Panc1 (cell line): ENCODE results near the gene HOXD11. TPM values are rescaled to one million over a fixed set of nuclear protein-coding genes. Genes with fewer than 3 reads are reported as not detected.

Experiments used
- ATAC-seq: fragments of 200-7000 bp; cut with Tn5 transposase; 2 replicates; pipeline ENCODE4 v1.9.1; 2020; ENCODE audit warnings: mild to moderate bottlenecking, moderate library complexity
- BruUV-seq: library from RNA; stranded (reverse); fragments of 400-500 nt; replicated peaks from 2 replicates; lab custom pipeline; 2021; lab: Mats Ljungman, UMichigan
- CTCF ChIA-PET: fragments of 300-600 bp; sonication (Branson Sonifier 250); formaldehyde crosslinking; loops from one replicate; lab custom pipeline; 2022; ENCODE audit warnings: antibody characterized with exemption; lab: Charles Lee
- POLR2A ChIA-PET: fragments of 300-600 bp; sonication (Branson Sonifier 250); formaldehyde crosslinking; loops from one replicate; lab custom pipeline; 2022; ENCODE audit warnings: antibody characterized with exemption; lab: Charles Lee
- DNase-seq: peaks from one replicate; pipeline ENCODE4 v3.0.0-alpha.2; 2010; ENCODE audit warnings: low read depth, low spot score
- H3K27ac ChIP-seq: 2 replicates; pipeline ENCODE4 v1.5.1; 2011; ENCODE audit warnings: mild to moderate bottlenecking, low read length, inconsistent platforms
- H3K27me3 ChIP-seq: fragments of 200-500 bp; sonication (Bioruptor generic); 2 replicates; pipeline ENCODE4 v1.6.0; 2014; ENCODE audit warnings: low read length, inconsistent platforms; ENCODE audit not compliant: control insufficient read depth, insufficient read depth
- H3K36me3 ChIP-seq: fragments of 200-500 bp; sonication (Bioruptor generic); 2 replicates; pipeline ENCODE4 v1.5.1; 2014; ENCODE audit warnings: inconsistent platforms, mild to moderate bottlenecking, low read length, moderate library complexity; ENCODE audit not compliant: control insufficient read depth, insufficient read depth
- H3K4me1 ChIP-seq: 2 replicates; pipeline ENCODE4 v1.5.1; 2011; ENCODE audit warnings: inconsistent platforms, mild to moderate bottlenecking, low read length, moderate library complexity; ENCODE audit not compliant: control insufficient read depth, insufficient read depth
- H3K4me3 ChIP-seq, 2 experiments: 2 replicates each; pipeline ENCODE4 v1.5.1; 2011 to 2012; ENCODE audit warnings: low read depth in 2 of 2, low read length in 2 of 2, mild to moderate bottlenecking in 2 of 2, inconsistent platforms in 1 of 2, moderate library complexity in 1 of 2
- H3K9me3 ChIP-seq: fragments of 200-500 bp; sonication (Bioruptor generic); 2 replicates; pipeline ENCODE4 v1.5.1; 2014; ENCODE audit warnings: low read depth, mild to moderate bottlenecking, inconsistent platforms, low read length, moderate library complexity; ENCODE audit not compliant: control insufficient read depth, insufficient read depth
- POLR2AphosphoS5 ChIP-seq: IDR thresholded peaks from 2 replicates; pipeline ENCODE4 v1.6.1; 2012; ENCODE audit warnings: mild to moderate bottlenecking, low read depth, low read length, moderate library complexity
- SIN3A ChIP-seq: IDR thresholded peaks from 2 replicates; pipeline ENCODE4 v1.6.1; 2012; ENCODE audit warnings: low read depth, mild to moderate bottlenecking, low read length, moderate library complexity, borderline replicate concordance; ENCODE audit not compliant: insufficient read depth
- TCF7L2 ChIP-seq: IDR thresholded peaks from 2 replicates; pipeline ENCODE4 v1.6.1; 2011; ENCODE audit warnings: mild to moderate bottlenecking, low read depth, low read length, inconsistent platforms
- in situ Hi-C: cut with HindIII; loops from 2 replicates; pipeline ENCODE4 v1.10.0; 2016; ENCODE audit warnings: low sequenced_read_pairs, low pct_unique_long_range_greater_than_20kb
- intact Hi-C: fragments of 100-400 bp; cut with micrococcal nuclease; formaldehyde crosslinking; loops from one replicate; pipeline ENCODE4 v1.10.0; 2022; ENCODE audit not compliant: unreplicated experiment
- total RNA-seq: library from RNA; stranded (reverse); gene quantifications from one replicate; pipeline ENCODE4 v1.2.1, GENCODE V29; 2021; ENCODE audit not compliant: unreplicated experiment
- TF ChIP-seq, protein P1 (sequence below): fragments of 450-650 bp; IDR thresholded peaks from 2 replicates; pipeline ENCODE4 v1.5.1; 2017; ENCODE audit warnings: mild to moderate bottlenecking
- TF ChIP-seq, protein P2 (sequence below), 2 experiments: IDR thresholded peaks; 2 replicates each; pipeline ENCODE4 v1.6.1; 2011 to 2012; ENCODE audit warnings: low read depth in 2 of 2, control low read depth in 1 of 2, low read length in 1 of 2, mild to moderate bottlenecking in 1 of 2, moderate library complexity in 1 of 2; ENCODE audit not compliant: insufficient read depth in 1 of 2

The HOXD11 gene
- total RNA-seq, 1 experiment from 2014 or later: 0.49 TPM

DNA sequence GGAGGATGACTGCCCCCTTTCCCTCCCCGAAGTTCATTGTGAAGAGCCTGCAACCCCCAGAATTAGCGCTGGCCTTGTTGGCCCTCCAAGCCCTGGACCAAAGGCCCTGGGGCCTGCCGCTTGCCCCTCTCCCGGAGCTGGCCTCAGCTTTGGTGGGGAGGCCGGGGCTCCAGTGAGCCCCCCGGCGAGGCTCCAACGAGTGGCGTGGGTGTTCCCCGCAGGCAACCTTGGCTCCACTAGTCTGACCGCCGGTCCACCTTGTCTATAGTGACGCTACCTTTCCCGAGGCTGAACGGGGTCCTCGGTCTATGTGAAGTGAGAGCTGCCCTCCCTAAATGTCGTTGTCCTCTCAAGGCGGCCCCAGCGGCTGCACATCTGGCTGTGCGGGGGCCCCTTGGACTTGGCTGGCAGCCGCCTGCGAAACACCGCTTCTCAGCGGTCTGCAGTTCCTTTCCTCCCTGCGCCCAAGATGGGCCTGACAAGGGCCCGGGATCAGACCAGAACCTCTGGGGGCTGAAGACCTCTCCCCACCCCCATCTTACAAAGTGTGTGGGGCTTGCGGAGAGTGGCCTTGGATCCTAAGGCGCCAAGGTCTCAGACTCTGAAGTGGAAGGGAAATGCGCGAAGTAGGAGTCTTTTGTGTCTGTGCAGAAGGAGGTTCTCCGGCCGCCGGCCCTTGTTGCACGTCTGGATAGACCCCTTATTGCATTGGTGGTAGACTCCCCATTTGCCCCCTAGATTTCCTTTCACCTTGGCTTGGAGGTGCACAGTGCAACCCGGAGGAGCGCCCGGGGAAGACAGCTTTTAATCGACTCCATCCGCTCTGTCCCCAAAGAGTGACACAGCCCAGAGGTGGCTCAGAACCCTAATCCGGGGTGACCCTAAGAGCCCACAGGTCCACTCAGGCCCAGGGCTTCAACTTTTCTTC lies 5.6 kb downstream of the HOXD11 start:
- H3K27me3 ChIP-seq: peaks cover 5% of the 10 kb centered on the region; the same call in 1 of the 2 replicates
- H3K9me3 ChIP-seq: no peaks in the 10 kb centered on the region
- no peak overlapping the region for H3K4me3 ChIP-seq
- BruUV-seq: no TSS peak
- H3K4me1 ChIP-seq: 0 out of 2 replicates have a peak, but pooled peaks cover 3% of the 10 kb centered on the region
- ATAC-seq (no peak), DNase-seq (no peak)
- POLR2A ChIA-PET: no interaction called here
- in situ Hi-C loops: no loop called here
- H3K36me3 ChIP-seq: no peaks in the 10 kb centered on the region
- H3K27ac ChIP-seq: no peak overlapping the region
- CTCF ChIA-PET: interaction anchor here (0.6 kb wide), 1 partner anchor 448 kb away, joined by 3 read pairs; no protein-coding TSS in a partner anchor
- TF ChIP-seq, protein P1, sequence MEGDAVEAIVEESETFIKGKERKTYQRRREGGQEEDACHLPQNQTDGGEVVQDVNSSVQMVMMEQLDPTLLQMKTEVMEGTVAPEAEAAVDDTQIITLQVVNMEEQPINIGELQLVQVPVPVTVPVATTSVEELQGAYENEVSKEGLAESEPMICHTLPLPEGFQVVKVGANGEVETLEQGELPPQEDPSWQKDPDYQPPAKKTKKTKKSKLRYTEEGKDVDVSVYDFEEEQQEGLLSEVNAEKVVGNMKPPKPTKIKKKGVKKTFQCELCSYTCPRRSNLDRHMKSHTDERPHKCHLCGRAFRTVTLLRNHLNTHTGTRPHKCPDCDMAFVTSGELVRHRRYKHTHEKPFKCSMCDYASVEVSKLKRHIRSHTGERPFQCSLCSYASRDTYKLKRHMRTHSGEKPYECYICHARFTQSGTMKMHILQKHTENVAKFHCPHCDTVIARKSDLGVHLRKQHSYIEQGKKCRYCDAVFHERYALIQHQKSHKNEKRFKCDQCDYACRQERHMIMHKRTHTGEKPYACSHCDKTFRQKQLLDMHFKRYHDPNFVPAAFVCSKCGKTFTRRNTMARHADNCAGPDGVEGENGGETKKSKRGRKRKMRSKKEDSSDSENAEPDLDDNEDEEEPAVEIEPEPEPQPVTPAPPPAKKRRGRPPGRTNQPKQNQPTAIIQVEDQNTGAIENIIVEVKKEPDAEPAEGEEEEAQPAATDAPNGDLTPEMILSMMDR: no peak
- TF ChIP-seq, protein P2, sequence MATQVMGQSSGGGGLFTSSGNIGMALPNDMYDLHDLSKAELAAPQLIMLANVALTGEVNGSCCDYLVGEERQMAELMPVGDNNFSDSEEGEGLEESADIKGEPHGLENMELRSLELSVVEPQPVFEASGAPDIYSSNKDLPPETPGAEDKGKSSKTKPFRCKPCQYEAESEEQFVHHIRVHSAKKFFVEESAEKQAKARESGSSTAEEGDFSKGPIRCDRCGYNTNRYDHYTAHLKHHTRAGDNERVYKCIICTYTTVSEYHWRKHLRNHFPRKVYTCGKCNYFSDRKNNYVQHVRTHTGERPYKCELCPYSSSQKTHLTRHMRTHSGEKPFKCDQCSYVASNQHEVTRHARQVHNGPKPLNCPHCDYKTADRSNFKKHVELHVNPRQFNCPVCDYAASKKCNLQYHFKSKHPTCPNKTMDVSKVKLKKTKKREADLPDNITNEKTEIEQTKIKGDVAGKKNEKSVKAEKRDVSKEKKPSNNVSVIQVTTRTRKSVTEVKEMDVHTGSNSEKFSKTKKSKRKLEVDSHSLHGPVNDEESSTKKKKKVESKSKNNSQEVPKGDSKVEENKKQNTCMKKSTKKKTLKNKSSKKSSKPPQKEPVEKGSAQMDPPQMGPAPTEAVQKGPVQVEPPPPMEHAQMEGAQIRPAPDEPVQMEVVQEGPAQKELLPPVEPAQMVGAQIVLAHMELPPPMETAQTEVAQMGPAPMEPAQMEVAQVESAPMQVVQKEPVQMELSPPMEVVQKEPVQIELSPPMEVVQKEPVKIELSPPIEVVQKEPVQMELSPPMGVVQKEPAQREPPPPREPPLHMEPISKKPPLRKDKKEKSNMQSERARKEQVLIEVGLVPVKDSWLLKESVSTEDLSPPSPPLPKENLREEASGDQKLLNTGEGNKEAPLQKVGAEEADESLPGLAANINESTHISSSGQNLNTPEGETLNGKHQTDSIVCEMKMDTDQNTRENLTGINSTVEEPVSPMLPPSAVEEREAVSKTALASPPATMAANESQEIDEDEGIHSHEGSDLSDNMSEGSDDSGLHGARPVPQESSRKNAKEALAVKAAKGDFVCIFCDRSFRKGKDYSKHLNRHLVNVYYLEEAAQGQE (IDR thresholded peaks at IDR 0.05; ENCODE audit: insufficient read depth in 1 of 2, low read depth in 2 of 2, low read length in 1 of 2): no peak
- TF ChIP-seq TCF7L2: no peak
- TF ChIP-seq POLR2AphosphoS5: no peak
- TF ChIP-seq SIN3A: no peak
- intact Hi-C loops: no loop called here

DNA sequence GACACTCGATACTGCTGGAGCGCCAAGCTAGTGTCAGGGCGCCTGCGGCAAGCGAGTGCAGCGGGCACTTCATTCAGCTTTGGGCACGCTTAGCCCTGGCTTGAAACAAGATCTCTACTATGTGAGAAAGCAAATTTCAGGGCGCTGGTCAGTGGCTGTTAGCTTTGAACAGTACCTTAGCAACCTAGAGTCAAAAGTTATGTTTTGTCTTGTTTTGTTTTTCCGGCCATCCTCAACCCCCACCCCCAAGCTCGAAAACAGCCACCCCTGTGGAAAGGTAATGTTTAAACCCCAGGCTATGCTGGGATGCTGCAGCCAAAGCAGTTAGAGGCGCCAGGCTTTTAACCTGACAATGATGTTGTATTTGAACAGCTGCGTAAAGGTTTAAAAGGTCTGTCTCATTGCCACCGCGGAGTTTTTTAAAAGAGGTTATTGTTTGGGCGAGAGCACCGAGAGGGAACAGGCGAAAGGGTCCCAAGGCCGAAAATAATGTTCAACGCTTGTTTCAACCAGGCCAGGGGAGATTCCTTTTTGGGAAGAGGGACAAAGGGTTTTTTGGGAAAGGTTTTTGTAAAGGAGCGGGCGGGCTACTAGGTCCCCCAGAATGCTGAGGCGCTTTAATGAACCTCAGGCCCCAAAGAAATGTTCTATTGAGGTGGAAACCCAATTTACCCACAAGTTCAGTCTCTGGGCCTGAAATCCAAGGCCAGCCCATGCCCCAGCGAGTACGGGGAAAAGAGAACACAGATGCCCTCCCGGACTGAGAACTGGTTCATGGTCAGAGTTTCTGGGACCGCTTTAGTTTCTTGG lies 7.2 kb downstream of the HOXD11 start:
- Histone ChIP-seq H3K9me3 (no peaks in the 10 kb centered on the region), H3K27ac (no peak overlapping the region), H3K36me3 (no peaks in the 10 kb centered on the region), H3K4me1 (0 out of 2 replicates have a peak, but pooled peaks cover 3% of the 10 kb centered on the region), H3K4me3 (no peak overlapping the region), H3K27me3 (peaks cover 5% of the 10 kb centered on the region; the same call in 1 of the 2 replicates)
- ChIA-PET CTCF (no interaction called here), POLR2A (no interaction called here)
- TF ChIP-seq SIN3A (no peak), POLR2AphosphoS5 (no peak), TCF7L2 (no peak)
- TF ChIP-seq, protein P1: no peak
- TF ChIP-seq, protein P2 (IDR thresholded peaks at IDR 0.05; ENCODE audit: insufficient read depth in 1 of 2, low read depth in 2 of 2, low read length in 1 of 2): no peak
- no peak for ATAC-seq
- in situ Hi-C loops: no loop called here
- no peak for DNase-seq
- intact Hi-C loops: no loop called here
- no TSS peak for BruUV-seq
